Activated CD4-positive, alpha-beta T cell treated with anti-CD3 and anti-CD28 coated beads, Interleukin-2, amount 10 ng/mL, durations not matched to agents 24 days and 14 days (primary cell): ENCODE results near the gene SLC22A14. TPM values are rescaled to one million over a fixed set of nuclear protein-coding genes. Genes with fewer than 3 reads are reported as not detected.
"Not testable (repeated sequence)": the region's sequence is repeated elsewhere in the genome, so short reads cannot be mapped to it uniquely, and the experiment has no call there.

ENCODE experiments used
- DNase-seq: peaks from one replicate; pipeline ENCODE4 v3.0.0; 2022
- H3K27ac Mint-ChIP-seq: one replicate; pipeline ENCODE4 v1.8.0; 2022; ENCODE audit warnings: mild to moderate bottlenecking, mixed read lengths
- H3K27me3 Mint-ChIP-seq: one replicate; pipeline ENCODE4 v1.8.0; 2022; ENCODE audit warnings: mixed read lengths
- H3K36me3 Mint-ChIP-seq: one replicate; pipeline ENCODE4 v1.8.0; 2022; ENCODE audit warnings: low read depth, mild to moderate bottlenecking, mixed read lengths
- H3K4me1 Mint-ChIP-seq: one replicate; pipeline ENCODE4 v1.8.0; 2021; ENCODE audit warnings: mixed read lengths
- H3K4me3 Mint-ChIP-seq: one replicate; pipeline ENCODE4 v1.8.0; 2022; ENCODE audit warnings: mild to moderate bottlenecking, moderate library complexity, mixed read lengths
- H3K9me3 Mint-ChIP-seq: one replicate; pipeline ENCODE4 v1.8.0; 2021; ENCODE audit warnings: mixed read lengths
- intact Hi-C: fragments of 100-400 bp; cut with micrococcal nuclease; formaldehyde crosslinking; loops from one replicate; pipeline ENCODE4 v1.15.1; 2023
- total RNA-seq: library from RNA; stranded (reverse); gene quantifications from 2 replicates; pipeline ENCODE4 v1.2.3, GENCODE V29; 2022

The SLC22A14 gene
- total RNA-seq, 1 donor from 2014 or later = not detected

GRCh38 chr3:38276917-38277630 lies 5.0 kb upstream of the SLC22A14 start:
- Mint-ChIP-seq H3K27ac (no peak overlapping the region), H3K27me3 (no peaks in the 10 kb centered on the region), H3K36me3 (no peaks in the 10 kb centered on the region), H3K4me1 (no peaks in the 10 kb centered on the region), H3K9me3 (peaks cover 4% of the 10 kb centered on the region), H3K4me3 (no peak overlapping the region)
- no peak for DNase-seq
- intact Hi-C loops = no loop called here

DNA sequence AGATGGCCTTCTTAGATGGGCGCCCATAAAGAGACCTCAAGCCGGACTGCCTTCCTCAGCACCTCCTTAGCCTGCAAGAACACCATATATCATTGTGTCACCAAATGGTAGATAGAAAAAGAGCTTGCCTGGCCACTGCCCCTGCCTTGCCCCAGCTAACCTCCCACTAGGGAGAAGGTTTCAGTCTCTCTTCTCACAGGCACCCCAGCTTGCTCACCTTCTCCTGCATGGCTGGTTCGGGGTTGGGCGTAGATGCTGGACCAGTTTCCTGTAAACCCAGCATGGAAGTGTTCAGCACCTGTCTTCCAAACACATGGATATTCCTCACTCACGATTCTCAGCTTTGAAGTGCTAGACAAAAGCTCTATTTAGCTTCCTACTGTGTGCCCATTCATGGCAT lies 3.3 kb upstream of the SLC22A14 start:
- H3K27me3 Mint-ChIP-seq = no peaks in the 10 kb centered on the region
- H3K9me3 Mint-ChIP-seq = no peaks in the 10 kb centered on the region
- H3K4me3 Mint-ChIP-seq = no peak overlapping the region
- H3K36me3 Mint-ChIP-seq = no peaks in the 10 kb centered on the region
- H3K27ac Mint-ChIP-seq = no peak overlapping the region
- intact Hi-C loops = no loop called here
- no peak for DNase-seq
- H3K4me1 Mint-ChIP-seq = no peaks in the 10 kb centered on the region

- DNase-seq = no peak
- H3K27me3 Mint-ChIP-seq = no peaks in the 10 kb centered on the region
- peaks cover 2% of the 10 kb centered on the region for H3K9me3 Mint-ChIP-seq
- H3K27ac Mint-ChIP-seq = no peak overlapping the region
- no peak overlapping the region for H3K4me3 Mint-ChIP-seq
- intact Hi-C loops = no loop called here
- H3K4me1 Mint-ChIP-seq = no peaks in the 10 kb centered on the region
- H3K36me3 Mint-ChIP-seq = no peaks in the 10 kb centered on the region
Measured at GRCh38 chr3:38283810-38284755, 2.0 kb downstream of the SLC22A14 start.

DNA sequence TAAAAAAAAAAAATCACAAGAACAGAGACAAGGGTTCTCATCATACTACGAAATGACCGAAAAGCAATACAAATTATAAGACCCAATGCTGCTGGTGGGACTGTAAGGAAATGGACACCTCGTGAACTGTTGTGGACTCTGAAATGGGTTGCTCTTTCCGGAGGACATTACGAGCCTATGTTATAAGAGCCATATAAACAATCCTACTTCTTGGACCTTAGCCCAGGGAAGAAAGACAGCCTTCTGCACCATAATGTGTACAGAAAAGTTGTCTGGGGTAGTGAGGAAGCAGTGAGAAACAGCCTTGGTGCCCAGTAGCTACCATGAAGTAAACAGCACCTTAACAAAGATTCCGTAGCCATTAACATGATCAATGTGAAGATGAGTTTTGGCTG lies 2.7 kb downstream of the SLC22A14 start:
- intact Hi-C loops = no loop called here
- no peaks in the 10 kb centered on the region for H3K27me3 Mint-ChIP-seq
- H3K4me1 Mint-ChIP-seq = no peaks in the 10 kb centered on the region
- no peak overlapping the region for H3K4me3 Mint-ChIP-seq
- no peaks in the 10 kb centered on the region for H3K36me3 Mint-ChIP-seq
- H3K9me3 Mint-ChIP-seq = peaks cover 4% of the 10 kb centered on the region
- DNase-seq = no peak
- no peak overlapping the region for H3K27ac Mint-ChIP-seq

GRCh38 chr3:38289286-38290217 lies 7.5 kb downstream of the SLC22A14 start:
- H3K27ac Mint-ChIP-seq = peak overlapping the region; percentile 36
- H3K27me3 Mint-ChIP-seq, DNase-seq, H3K4me1 Mint-ChIP-seq, H3K9me3 Mint-ChIP-seq, H3K36me3 Mint-ChIP-seq, intact Hi-C loops, H3K4me3 Mint-ChIP-seq: not testable (repeated sequence)

- H3K4me3 Mint-ChIP-seq, DNase-seq, H3K9me3 Mint-ChIP-seq, H3K27ac Mint-ChIP-seq, H3K36me3 Mint-ChIP-seq, intact Hi-C loops, H3K4me1 Mint-ChIP-seq: not testable (repeated sequence)
- H3K27me3 Mint-ChIP-seq = peaks cover 18% of the 10 kb centered on the region
Measured at GRCh38 chr3:38297053-38297452, 15.0 kb downstream of the SLC22A14 start.

- H3K36me3 Mint-ChIP-seq = no peaks in the 10 kb centered on the region
- no peak overlapping the region for H3K27ac Mint-ChIP-seq
- H3K9me3 Mint-ChIP-seq = no peaks in the 10 kb centered on the region
- no peak for DNase-seq
- intact Hi-C loops = no loop called here
- no peak overlapping the region for H3K4me3 Mint-ChIP-seq
- H3K27me3 Mint-ChIP-seq = peaks cover 18% of the 10 kb centered on the region
- no peaks in the 10 kb centered on the region for H3K4me1 Mint-ChIP-seq
Measured at GRCh38 chr3:38297537-38297936, 15.4 kb downstream of the SLC22A14 start.

GRCh38 chr3:38297947-38298711 lies 16.0 kb downstream of the SLC22A14 start:
- no peaks in the 10 kb centered on the region for H3K9me3 Mint-ChIP-seq
- intact Hi-C loops = no loop called here
- H3K4me3 Mint-ChIP-seq = no peak overlapping the region
- H3K27me3 Mint-ChIP-seq = peaks cover 18% of the 10 kb centered on the region
- H3K4me1 Mint-ChIP-seq = no peaks in the 10 kb centered on the region
- no peaks in the 10 kb centered on the region for H3K36me3 Mint-ChIP-seq
- H3K27ac Mint-ChIP-seq = no peak overlapping the region
- no peak for DNase-seq

DNA sequence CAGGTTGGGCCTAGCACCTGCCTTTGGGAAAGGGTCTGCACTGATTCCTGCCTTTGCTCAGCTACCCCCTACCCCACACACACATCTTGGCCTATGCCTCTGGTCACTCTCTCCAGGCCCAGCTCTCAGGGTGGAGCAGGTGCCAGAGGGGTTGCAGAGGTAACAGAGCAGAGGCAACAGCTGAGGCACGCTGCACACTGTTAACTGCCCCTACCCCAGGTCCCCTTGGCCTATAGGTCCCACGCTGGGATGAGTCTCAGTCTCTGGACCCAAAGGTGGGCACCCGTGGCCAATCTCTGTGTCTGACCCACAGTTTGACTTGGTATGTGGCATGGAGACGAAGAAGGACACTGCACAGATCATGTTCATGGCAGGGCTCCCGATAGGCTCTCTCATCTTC lies 24.8 kb downstream of the SLC22A14 start:
- no peak overlapping the region for H3K27ac Mint-ChIP-seq
- intact Hi-C loops = no loop called here
- peaks cover 19% of the 10 kb centered on the region for H3K27me3 Mint-ChIP-seq
- H3K36me3 Mint-ChIP-seq = no peaks in the 10 kb centered on the region
- no peak overlapping the region for H3K4me3 Mint-ChIP-seq
- H3K9me3 Mint-ChIP-seq = no peaks in the 10 kb centered on the region
- DNase-seq = no peak
- H3K4me1 Mint-ChIP-seq = no peaks in the 10 kb centered on the region

DNA sequence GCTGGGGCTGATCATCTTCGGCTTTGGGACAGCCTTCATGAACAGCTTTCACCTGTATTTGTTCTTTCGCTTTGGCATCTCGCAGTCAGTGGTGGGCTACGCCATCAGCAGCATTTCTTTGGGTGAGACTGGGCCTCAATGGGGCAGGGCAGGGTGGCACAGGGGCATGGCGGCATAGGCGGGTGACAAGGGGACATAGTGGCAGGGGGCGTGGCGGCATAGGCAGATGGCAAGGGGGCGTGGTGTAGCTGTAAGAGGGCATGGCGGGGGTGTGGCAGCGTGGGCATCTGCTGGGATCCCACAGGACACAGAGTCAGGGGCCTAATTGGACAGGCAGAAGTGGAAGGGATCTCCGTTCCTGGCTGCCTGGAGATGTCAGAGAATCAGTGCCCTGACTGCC lies 25.5 kb downstream of the SLC22A14 start:
- intact Hi-C loops = no loop called here
- no peaks in the 10 kb centered on the region for H3K9me3 Mint-ChIP-seq

DNA sequence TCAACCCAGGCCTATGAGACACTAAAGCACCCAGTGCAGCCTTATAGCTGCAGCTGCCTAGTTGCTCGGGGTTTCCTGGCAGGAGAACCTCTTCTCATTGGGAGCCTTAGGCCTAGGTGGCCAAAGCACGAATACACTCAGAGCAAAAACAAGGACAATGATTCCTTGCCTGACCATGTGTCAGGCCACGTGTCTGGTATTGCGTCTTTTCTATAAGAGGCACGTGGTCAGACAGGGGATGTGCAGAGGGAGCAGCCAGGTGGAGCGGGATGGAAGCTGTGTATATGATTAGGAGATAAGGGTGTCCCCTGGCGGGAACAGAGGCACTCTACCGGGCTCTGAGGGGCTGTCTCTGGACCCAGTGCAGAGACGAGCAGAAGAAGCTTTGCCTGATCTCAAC lies 26.4 kb downstream of the SLC22A14 start:
- Mint-ChIP-seq H3K36me3 (no peaks in the 10 kb centered on the region), H3K27ac (no peak overlapping the region), H3K4me1 (no peaks in the 10 kb centered on the region)

More for the DNA sequence above, 25.5 kb downstream of the SLC22A14 start:
- Mint-ChIP-seq H3K27me3 (peaks cover 23% of the 10 kb centered on the region), H3K27ac (no peak overlapping the region), H3K4me3 (no peak overlapping the region), H3K36me3 (no peaks in the 10 kb centered on the region), H3K4me1 (no peaks in the 10 kb centered on the region)
- no peak for DNase-seq

GRCh38 chr3:38311476-38311875 lies 29.4 kb downstream of the SLC22A14 start:
- intact Hi-C loops = no loop called here
- no peak overlapping the region for H3K4me3 Mint-ChIP-seq

More for the DNA sequence above, 26.4 kb downstream of the SLC22A14 start:
- DNase-seq = no peak
- H3K27me3 Mint-ChIP-seq = peaks cover 22% of the 10 kb centered on the region
- H3K9me3 Mint-ChIP-seq = no peaks in the 10 kb centered on the region
- H3K4me3 Mint-ChIP-seq = no peak overlapping the region
- intact Hi-C loops = no loop called here

DNA sequence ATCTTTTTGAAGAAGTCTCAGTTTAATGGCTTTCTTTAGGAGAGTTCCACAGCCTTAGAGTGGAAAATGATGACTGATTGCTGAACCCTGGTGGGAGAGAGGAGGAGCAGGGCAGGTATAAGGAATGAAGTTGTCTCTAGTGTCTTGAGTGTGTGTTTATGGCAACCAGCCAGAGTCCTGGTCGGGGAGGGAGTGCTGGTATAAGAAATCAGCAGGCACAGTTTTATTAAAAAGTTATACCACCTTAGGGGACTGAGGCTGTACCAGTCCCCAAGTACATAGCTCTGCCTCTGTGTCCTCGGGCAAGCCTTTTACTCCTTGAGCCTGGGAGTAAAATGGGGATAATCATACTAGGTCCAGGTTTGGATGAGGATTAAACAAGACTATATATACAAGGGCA lies 29.8 kb downstream of the SLC22A14 start:
- no peak for DNase-seq
- intact Hi-C loops = no loop called here
- Mint-ChIP-seq H3K36me3 (no peaks in the 10 kb centered on the region), H3K27me3 (peaks cover 17% of the 10 kb centered on the region), H3K4me3 (no peak overlapping the region), H3K4me1 (no peaks in the 10 kb centered on the region), H3K9me3 (no peaks in the 10 kb centered on the region), H3K27ac (no peak overlapping the region)

More at GRCh38 chr3:38311476-38311875, 29.4 kb downstream of the SLC22A14 start:
- Mint-ChIP-seq H3K36me3 (no peaks in the 10 kb centered on the region), H3K9me3 (no peaks in the 10 kb centered on the region), H3K27ac (no peak overlapping the region), H3K27me3 (peaks cover 17% of the 10 kb centered on the region), H3K4me1 (no peaks in the 10 kb centered on the region)
- no peak for DNase-seq
